ENCODE results near the gene PKP2.

PKP2 gene

DNA sequence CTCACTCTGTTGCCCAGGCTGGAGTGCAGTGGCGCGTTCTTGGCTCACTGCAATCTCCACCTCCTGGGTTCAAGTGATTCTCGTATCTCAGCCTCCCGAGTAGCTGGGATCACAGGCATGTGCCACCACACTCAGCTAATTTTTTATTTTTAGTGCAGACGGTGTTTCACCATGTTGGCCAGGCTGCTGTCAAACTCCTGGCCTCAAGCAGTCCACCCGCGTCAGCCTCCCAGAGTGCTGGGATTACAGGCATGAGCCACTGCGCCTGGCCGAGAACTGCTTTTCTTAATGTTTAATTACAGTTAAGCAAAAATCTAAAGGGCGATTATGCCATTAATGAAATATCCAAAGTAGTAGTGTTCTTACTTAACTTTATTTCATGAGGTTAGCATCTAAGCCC is 154.4 kb downstream of the PKP2 start:
- no peak for DNase-seq

Measured in KG1 (cell line).